Glutamatergic neuron (in vitro differentiated cells): ENCODE measurements around the gene BSDC1. TPM values are rescaled to one million over a fixed set of nuclear protein-coding genes. Genes with fewer than 3 reads are reported as not detected.
A peak's percentile ranks its signal among the peaks of the same experiment; 100 is the strongest.

ENCODE experiments used
- DNase-seq: peaks from one replicate; pipeline ENCODE4 v3.0.0; 2022
- H3K27ac Mint-ChIP-seq: one replicate; pipeline ENCODE4 v1.8.0; 2020; ENCODE audit warnings: mild to moderate bottlenecking, mixed read lengths, inconsistent platforms; ENCODE audit not compliant: unreplicated experiment
- H3K27me3 Mint-ChIP-seq: one replicate; pipeline ENCODE4 v1.8.0; 2020; ENCODE audit warnings: mild to moderate bottlenecking, moderate library complexity, mixed read lengths, inconsistent platforms; ENCODE audit not compliant: unreplicated experiment
- H3K36me3 Mint-ChIP-seq: one replicate; pipeline ENCODE4 v1.8.0; 2020; ENCODE audit warnings: mild to moderate bottlenecking, mixed read lengths, inconsistent platforms; ENCODE audit not compliant: unreplicated experiment
- H3K4me1 Mint-ChIP-seq: one replicate; pipeline ENCODE4 v1.8.0; 2020; ENCODE audit warnings: mild to moderate bottlenecking, low read depth, mixed read lengths, inconsistent platforms; ENCODE audit not compliant: unreplicated experiment
- H3K4me3 Mint-ChIP-seq: one replicate; pipeline ENCODE4 v1.8.0; 2020; ENCODE audit warnings: mild to moderate bottlenecking, mixed read lengths, inconsistent platforms; ENCODE audit not compliant: unreplicated experiment
- H3K9me3 Mint-ChIP-seq: one replicate; pipeline ENCODE4 v1.8.0; 2020; ENCODE audit warnings: mild to moderate bottlenecking, moderate library complexity, mixed read lengths, inconsistent platforms; ENCODE audit not compliant: unreplicated experiment
- CTCF ChIP-seq: fragments of 200-600 bp; sonication (generic); IDR thresholded peaks from one replicate; pipeline ENCODE4 v1.5.0; 2021; ENCODE audit not compliant: partially characterized antibody, unreplicated experiment
- total RNA-seq: library from RNA; stranded (reverse); fragmentation: NEBNext Ultra II Directional; extraction: Animal tissue kit (Norgen Biotek cat#: 25700); gene quantifications from one replicate; pipeline ENCODE4 v1.2.1, GENCODE V29; 2021; ENCODE audit not compliant: unreplicated experiment

Gene BSDC1
- total RNA-seq, 1 donor from 2014 or later: 161 TPM

- no peak for TF ChIP-seq CTCF
- Mint-ChIP-seq H3K27ac (peak overlapping the region; percentile 95), H3K27me3 (peaks cover 26% of the 10 kb centered on the region), H3K4me3 (peak overlapping the region; percentile 70), H3K4me1 (peaks cover 28% of the 10 kb centered on the region), H3K36me3 (no peaks in the 10 kb centered on the region), H3K9me3 (peaks cover 7% of the 10 kb centered on the region)
- DNase-seq: no peak
Measured at GRCh38 chr1:32353431-32353830, 40.8 kb downstream of the BSDC1 start.

GRCh38 chr1:32352831-32353383, 41.3 kb downstream of the BSDC1 start:
- Mint-ChIP-seq H3K4me1 (peaks cover 28% of the 10 kb centered on the region), H3K9me3 (peaks cover 7% of the 10 kb centered on the region), H3K27me3 (peaks cover 26% of the 10 kb centered on the region), H3K36me3 (no peaks in the 10 kb centered on the region), H3K27ac (peak overlapping the region; percentile 95), H3K4me3 (peak overlapping the region; percentile 70)
- TF ChIP-seq CTCF: no peak
- no peak for DNase-seq

GRCh38 chr1:32352239-32352745, 41.9 kb downstream of the BSDC1 start:
- H3K27me3 Mint-ChIP-seq: peaks cover 23% of the 10 kb centered on the region
- H3K4me3 Mint-ChIP-seq: peak overlapping the region; percentile 70
- no peaks in the 10 kb centered on the region for H3K36me3 Mint-ChIP-seq
- peaks cover 7% of the 10 kb centered on the region for H3K9me3 Mint-ChIP-seq
- DNase-seq: no peak
- H3K4me1 Mint-ChIP-seq: peaks cover 27% of the 10 kb centered on the region
- H3K27ac Mint-ChIP-seq: peak overlapping the region; percentile 95
- no peak for TF ChIP-seq CTCF

GRCh38 chr1:32351399-32352238, 42.6 kb downstream of the BSDC1 start:
- Mint-ChIP-seq H3K9me3 (peaks cover 7% of the 10 kb centered on the region), H3K4me1 (peaks cover 29% of the 10 kb centered on the region), H3K27ac (peak overlapping the region; percentile 95), H3K4me3 (peak overlapping the region; percentile 86), H3K36me3 (peaks cover under 1% of the 10 kb centered on the region), H3K27me3 (peaks cover 23% of the 10 kb centered on the region)
- no peak for TF ChIP-seq CTCF
- peak; percentile 96 for DNase-seq
